DLD1 (cell line): Measurements from ENCODE around the gene NVL.
"Not testable (repeated sequence)": the region's sequence is repeated elsewhere in the genome, so short reads cannot be mapped to it uniquely, and the experiment has no call there.

Source experiments
- in situ Hi-C: cut with HindIII; loops from 2 replicates; pipeline ENCODE4 v1.10.0; 2017; ENCODE audit warnings: low sequenced_read_pairs

The NVL gene

GRCh38 chr1:224338150-224338838 is 8.3 kb upstream of the NVL start:
- in situ Hi-C loops: no loop called here

GRCh38 chr1:224333939-224334786 is 4.2 kb upstream of the NVL start:
- in situ Hi-C loops: no loop called here

GRCh38 chr1:224333309-224333926 is 3.4 kb upstream of the NVL start:
- in situ Hi-C loops: no loop called here

DNA sequence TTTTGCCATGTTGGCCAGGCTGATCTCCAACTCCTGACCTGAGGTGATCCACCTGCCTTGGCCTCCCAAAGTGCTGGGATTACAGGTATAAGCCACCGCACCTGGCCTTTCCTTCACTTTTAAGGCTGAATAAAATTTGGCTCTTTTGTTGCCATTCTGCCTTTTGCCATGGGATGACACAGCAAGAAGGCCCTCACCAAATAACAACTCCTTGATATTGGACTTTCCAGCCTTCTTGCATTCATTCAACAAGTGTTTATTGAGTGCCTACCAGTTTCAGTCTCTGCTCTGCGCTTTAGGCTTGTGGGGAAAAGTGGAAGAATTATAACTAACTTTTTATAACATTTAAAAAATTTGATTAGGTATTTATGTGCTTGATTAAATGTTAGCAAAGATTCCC is 1.9 kb upstream of the NVL start:
- in situ Hi-C loops: no loop called here

DNA sequence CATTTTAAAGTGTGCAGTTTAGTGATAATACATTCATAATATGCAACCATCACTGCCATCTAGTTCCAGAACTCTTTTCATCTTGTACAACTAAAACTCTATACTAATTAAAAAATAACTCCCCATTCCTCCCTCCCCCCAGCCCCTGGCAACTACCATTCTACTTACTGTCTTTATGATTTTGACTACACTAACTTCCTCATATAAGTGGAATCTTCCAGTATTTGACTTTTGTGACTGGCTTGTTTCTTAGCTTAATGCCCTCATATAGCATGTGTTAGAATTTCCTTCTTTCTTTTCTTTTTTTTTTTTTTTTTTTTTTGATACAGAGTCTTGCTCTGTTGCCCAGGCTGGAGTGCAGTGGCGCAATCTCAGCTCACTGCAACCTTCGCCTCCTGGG is 1.4 kb upstream of the NVL start:
- in situ Hi-C loops: no loop called here

GRCh38 chr1:224329484-224329841 is 509 bp downstream of the NVL start:
- in situ Hi-C loops: no loop called here

- in situ Hi-C loops: no loop called here
Measured at GRCh38 chr1:224328644-224329043, 1.3 kb downstream of the NVL start.

GRCh38 chr1:224325959-224326358 is 4.0 kb downstream of the NVL start:
- in situ Hi-C loops: no loop called here

DNA sequence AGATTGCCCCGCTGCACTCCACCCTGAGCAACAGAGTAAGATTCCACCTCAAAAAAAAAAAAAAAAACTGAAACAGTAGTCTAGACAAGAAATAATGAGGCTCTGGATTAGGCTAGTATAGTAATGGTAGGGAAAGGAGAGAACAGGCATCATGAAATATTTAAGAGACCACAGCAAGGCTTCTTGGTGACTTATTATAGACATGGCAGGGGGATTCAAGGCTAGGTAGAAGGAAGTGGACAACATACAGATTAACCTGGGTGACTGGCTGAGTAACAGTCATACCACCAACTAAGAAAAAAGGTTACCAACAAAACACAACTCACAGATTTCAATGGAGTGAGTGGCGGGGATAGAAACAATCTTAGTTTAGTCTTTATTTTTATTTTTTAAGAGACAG is 8.3 kb downstream of the NVL start:
- in situ Hi-C loops: no loop called here

DNA sequence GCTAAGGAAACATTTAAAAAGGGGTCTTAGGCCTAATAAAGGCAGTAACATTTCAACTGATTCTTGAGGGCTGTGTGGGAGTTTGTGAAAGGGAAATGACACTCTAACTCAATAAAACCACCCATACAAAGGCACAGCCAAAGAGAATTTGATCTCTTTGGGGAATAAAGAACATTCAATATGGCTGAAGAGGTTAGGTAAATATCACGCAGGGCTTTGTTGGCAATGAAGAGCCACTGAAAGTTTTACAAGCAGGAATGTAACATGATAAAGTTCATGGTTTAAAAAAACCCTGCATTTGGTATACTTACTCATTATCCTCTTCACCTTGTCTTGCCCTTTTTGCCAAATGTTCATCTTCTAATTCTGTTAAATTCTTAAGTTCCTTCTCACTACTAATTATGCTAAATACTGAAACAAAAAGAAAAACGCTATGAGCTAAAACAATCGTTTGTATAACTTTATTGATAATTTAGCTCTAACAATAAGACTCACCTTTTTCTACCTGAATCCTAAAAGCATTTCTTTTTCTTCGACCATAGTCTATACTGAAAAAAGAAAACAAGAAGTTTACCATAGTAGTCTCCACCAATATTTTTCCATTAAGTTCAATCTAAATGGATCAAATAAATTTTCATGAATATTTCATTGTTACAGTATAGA is 12.5 kb downstream of the NVL start:
- in situ Hi-C loops: no loop called here

DNA sequence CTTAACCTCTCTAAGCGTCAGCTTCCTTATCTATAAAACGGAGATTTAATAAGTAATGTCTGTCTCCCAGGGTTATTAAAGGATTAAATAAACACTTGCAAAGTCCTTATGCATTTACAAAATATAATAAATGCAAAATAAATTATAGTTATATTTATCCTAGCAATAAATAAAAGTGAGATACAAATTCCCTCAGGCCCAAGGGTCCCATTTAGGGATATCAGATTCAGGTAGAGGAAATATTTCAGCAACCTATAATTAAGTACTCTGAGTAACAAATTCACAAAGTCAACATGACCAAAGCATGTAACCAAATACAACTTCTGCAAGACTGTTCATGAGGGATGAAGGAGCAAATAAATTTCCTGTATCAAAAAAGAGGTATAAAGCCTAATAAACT is 17.9 kb downstream of the NVL start:
- in situ Hi-C loops: no loop called here

DNA sequence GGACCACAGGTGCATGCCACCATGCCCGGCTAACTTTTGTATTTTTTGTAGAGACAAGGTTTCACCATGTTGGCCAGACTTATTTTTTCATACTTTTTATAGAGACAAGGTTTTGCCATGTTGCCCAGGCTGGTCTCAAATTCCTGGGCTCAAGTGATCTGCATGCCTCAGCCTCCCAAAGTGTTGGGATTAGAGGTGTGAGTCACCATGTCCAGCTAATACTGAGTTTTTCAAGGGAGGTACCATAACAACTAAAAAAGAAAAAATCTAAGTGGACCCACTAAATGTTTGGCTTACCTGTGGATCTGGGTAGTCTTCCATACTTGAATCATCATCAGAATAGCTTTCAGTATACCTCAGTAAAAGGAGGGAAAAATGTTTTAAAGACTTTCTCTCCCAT is 18.5 kb downstream of the NVL start:
- in situ Hi-C loops: not testable (repeated sequence)

GRCh38 chr1:224308064-224308463 is 21.9 kb downstream of the NVL start:
- in situ Hi-C loops: no loop called here

- in situ Hi-C loops: no loop called here
Measured at GRCh38 chr1:224304767-224305166, 25.2 kb downstream of the NVL start.

DNA sequence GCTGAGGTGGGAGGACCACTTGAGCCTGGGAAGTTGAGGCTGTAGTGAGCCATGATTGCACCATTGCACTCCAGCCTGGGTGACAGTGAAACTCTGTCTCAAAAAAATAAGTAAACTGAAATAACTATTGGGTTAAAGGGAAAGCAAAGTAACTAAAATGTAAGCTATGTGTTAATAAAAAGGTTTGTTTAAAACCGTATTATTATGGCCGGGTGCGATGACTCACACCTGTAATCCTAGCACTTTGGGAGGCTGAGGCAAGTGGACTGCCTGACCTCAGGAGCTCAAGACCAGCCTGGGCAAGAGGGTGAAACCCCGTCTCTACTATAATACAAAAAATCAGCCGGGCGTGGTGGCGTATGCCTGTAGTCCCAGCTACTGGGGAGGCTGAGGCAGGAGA is 27.0 kb downstream of the NVL start:
- in situ Hi-C loops: no loop called here

DNA sequence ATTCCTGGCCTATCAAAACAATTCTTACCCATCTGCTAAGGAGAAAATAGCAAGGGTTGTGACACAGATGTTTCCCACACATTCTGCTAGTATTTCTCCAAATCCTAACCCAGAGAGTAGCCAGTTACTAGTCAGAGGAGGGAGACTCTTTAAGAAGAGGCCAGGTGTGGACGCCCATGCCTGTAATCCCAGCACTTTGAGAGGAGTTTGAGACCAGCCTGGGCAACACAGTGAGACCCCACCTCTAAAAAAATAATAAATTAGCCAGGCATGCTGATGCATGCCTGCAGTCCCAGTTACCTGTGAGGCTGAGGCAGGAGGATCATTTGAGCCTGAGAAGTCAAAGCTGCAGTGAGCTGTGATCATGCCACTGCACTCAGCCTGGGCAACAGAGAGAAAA is 28.6 kb downstream of the NVL start:
- in situ Hi-C loops: no loop called here

DNA sequence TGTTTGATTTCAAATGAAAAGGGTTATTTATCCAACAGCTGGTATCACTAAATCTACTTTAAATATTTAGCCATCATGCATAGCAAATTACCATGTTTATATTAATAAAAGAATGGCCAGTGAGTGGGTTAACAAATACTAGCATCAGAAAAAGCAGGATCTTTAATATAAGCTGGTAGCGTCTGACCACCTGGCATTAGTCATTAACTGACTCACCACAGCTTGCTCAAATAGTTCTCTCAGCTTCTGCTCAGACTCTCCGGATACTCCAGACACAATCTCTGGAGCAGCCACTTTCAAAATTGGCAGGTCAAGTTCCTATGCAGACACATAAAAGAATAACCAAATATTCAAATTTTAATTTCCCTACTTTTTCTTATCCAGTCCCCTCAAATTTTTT is 29.6 kb downstream of the NVL start:
- in situ Hi-C loops: no loop called here

- in situ Hi-C loops: no loop called here
Measured at GRCh38 chr1:224298346-224299330, 31.3 kb downstream of the NVL start.

DNA sequence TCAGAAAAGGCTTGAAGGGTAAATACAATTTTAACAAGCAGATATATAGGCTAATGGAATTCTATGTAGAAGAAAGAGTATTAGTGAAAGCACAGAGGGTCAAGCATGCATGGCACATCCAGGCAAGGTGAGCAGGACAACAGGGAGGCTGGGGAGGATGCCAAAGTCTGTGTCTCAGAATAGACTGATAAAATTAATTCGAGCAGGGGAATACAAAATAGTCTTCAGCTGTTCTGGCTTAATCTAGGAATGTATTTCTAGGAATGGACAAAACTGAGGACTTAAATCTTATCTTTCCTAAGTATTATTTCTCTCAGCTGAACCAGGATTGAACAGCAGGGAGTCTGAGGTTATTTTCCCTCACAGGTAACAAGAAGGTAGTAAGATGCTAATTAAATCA is 35.2 kb downstream of the NVL start:
- in situ Hi-C loops: no loop called here

DNA sequence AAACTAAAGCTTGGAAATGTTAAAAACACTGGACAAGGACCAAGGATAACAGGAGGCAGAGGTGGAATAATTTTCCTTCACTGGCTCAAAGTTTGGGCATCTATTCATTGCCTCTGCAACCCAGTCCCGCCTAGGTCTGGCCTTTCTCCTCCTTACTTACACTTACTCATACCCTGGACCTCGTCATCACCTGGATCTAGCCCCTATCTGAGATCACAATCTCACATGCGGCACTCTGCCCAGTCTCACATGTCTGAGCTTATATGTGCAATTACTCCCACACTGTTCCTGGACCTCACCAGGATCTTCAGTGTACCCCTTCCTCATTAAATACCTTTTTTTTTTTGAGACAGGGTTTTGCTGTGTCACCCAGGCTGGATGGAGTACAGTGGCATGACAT is 37.6 kb downstream of the NVL start:
- in situ Hi-C loops: no loop called here
